SK-N-SH (cell line): ENCODE results near the gene WSCD1. TPM values are rescaled to one million over a fixed set of nuclear protein-coding genes. Genes with fewer than 3 reads are reported as not detected.

Experiments
- CTCF ChIA-PET: fragments of 300-600, 350-600 bp; formaldehyde crosslinking; extraction: SDS; loops from one replicate; lab custom pipeline; 2021; lab: Yijun Ruan, JAX
- POLR2A ChIA-PET: fragments of 350-600 bp; sonication (Branson Sonifier 250); formaldehyde crosslinking; extraction: SDS; loops from one replicate; lab custom pipeline; 2020; ENCODE audit warnings: antibody characterized with exemption, inconsistent platforms; lab: Yijun Ruan, JAX
- DNase-seq: peaks from one replicate; pipeline ENCODE4 v3.0.0; 2012
- H2AFZ ChIP-seq: fragments of 200-600 bp; sonication (generic); 2 replicates; pipeline ENCODE4 v1.8.1; 2016; ENCODE audit warnings: antibody characterized with exemption, mild to moderate bottlenecking, low read depth
- H3F3A ChIP-seq: fragments of 200-600 bp; sonication (generic); replicated peaks from 2 replicates; pipeline ENCODE3; 2016; ENCODE audit warnings: antibody characterized with exemption, mild to moderate bottlenecking; ENCODE audit not compliant: insufficient read depth
- H3K27ac ChIP-seq, 2 experiments: fragments of 200-500 bp in 1 of 2; fragments of 200-600 bp in 1 of 2; sonication (Bioruptor generic) in 1 of 2; sonication (generic), shearing (Covaris generic) in 1 of 2; 2 replicates each; pipeline versions ENCODE4 v1.5.1 to v1.6.1; 2014 to 2016; ENCODE audit warnings: low read depth in 2 of 2, inconsistent platforms in 1 of 2, low read length in 1 of 2, mild to moderate bottlenecking in 1 of 2, mixed read lengths in 1 of 2
- H3K27me3 ChIP-seq: fragments of 200-600 bp; sonication (generic), shearing (Covaris generic); 2 replicates; pipeline ENCODE4 v1.6.1; 2016; ENCODE audit warnings: mixed run types; ENCODE audit not compliant: insufficient read depth
- H3K36me3 ChIP-seq, 2 experiments: fragments of 200-500 bp in 1 of 2; fragments of 200-600 bp in 1 of 2; sonication (Bioruptor generic) in 1 of 2; sonication (generic) in 1 of 2; replicated peaks in 1 of 2; 2 replicates each; pipeline versions ENCODE3 to v1.5.1; 2014 to 2016; ENCODE audit warnings: low read length in 1 of 2, mild to moderate bottlenecking in 1 of 2; ENCODE audit not compliant: insufficient read depth in 2 of 2, control insufficient read depth in 1 of 2
- H3K4me1 ChIP-seq, 2 experiments: fragments of 200-500 bp in 1 of 2; fragments of 200-600 bp in 1 of 2; sonication (Bioruptor generic) in 1 of 2; sonication (generic), shearing (Covaris generic) in 1 of 2; 2 replicates each; pipeline versions ENCODE4 v1.5.1 to v1.6.1; 2014 to 2016; ENCODE audit warnings: low read depth in 1 of 2, low read length in 1 of 2, mixed run types in 1 of 2; ENCODE audit not compliant: insufficient read depth in 2 of 2, control insufficient read depth in 1 of 2
- H3K4me2 ChIP-seq: fragments of 200-600 bp; sonication (generic), shearing (Covaris generic); 2 replicates; pipeline ENCODE4 v1.6.1; 2017; ENCODE audit warnings: mixed run types
- H3K4me3 ChIP-seq, 2 experiments: fragments of 200-500 bp in 1 of 2; fragments of 200-600 bp in 1 of 2; sonication (Bioruptor generic) in 1 of 2; sonication (generic), shearing (Covaris generic) in 1 of 2; 2 replicates each; pipeline versions ENCODE4 v1.5.1 to v1.8.1; 2014 to 2016; ENCODE audit warnings: low read depth in 2 of 2, inconsistent platforms in 1 of 2, low read length in 1 of 2, mild to moderate bottlenecking in 1 of 2, mixed read lengths in 1 of 2, moderate library complexity in 1 of 2
- H3K79me2 ChIP-seq: fragments of 200-600 bp; sonication (generic); 2 replicates; pipeline ENCODE4 v1.8.1; 2017; ENCODE audit warnings: mild to moderate bottlenecking; ENCODE audit not compliant: insufficient read depth
- H3K9ac ChIP-seq: fragments of 200-600 bp; sonication (generic); 2 replicates; pipeline ENCODE4 v1.6.1; 2017; ENCODE audit warnings: mixed run types
- H3K9me2 ChIP-seq: fragments of 200-600 bp; sonication (generic); 2 replicates; pipeline ENCODE4 v1.6.1; 2017; ENCODE audit warnings: mixed run types
- H3K9me3 ChIP-seq: fragments of 200-600 bp; sonication (generic); 2 replicates; pipeline ENCODE4 v1.6.1; 2017; ENCODE audit warnings: mixed run types, mild to moderate bottlenecking, moderate library complexity
- H4K20me1 ChIP-seq: fragments of 200-600 bp; sonication (generic); 2 replicates; pipeline ENCODE4 v1.6.1; 2017; ENCODE audit warnings: mild to moderate bottlenecking, mixed run types; ENCODE audit not compliant: insufficient read depth
- CHD2 ChIP-seq: fragments of 150-350 bp; IDR thresholded peaks from 2 replicates; pipeline ENCODE4 v1.6.1; 2018; ENCODE audit warnings: low read length; ENCODE audit not compliant: partially characterized antibody
- EP300 ChIP-seq, 2 experiments: IDR thresholded peaks; 2 replicates each; pipeline versions ENCODE4 v1.4.0 to v1.6.1; 2012; ENCODE audit warnings: borderline replicate concordance in 1 of 2, low read depth in 1 of 2, low read length in 1 of 2
- EZH2phosphoT487 ChIP-seq: fragments of 200-600 bp; sonication (generic); IDR thresholded peaks from 2 replicates; pipeline ENCODE4 v1.6.1; 2017; ENCODE audit warnings: low read depth, mixed run types, mild to moderate bottlenecking, antibody characterized with exemption, moderate library complexity, borderline replicate concordance
- FOXM1 ChIP-seq: IDR thresholded peaks from 2 replicates; pipeline ENCODE4 v1.4.0; 2012; ENCODE audit warnings: low read depth, mild to moderate bottlenecking
- GABPA ChIP-seq: IDR thresholded peaks from 2 replicates; pipeline ENCODE4 v1.4.0; 2012; ENCODE audit warnings: low read depth, mild to moderate bottlenecking
- MXI1 ChIP-seq: IDR thresholded peaks from 2 replicates; pipeline ENCODE4 v1.6.1; 2012; ENCODE audit warnings: mild to moderate bottlenecking, low read depth, low read length, improper control_type of control experiment
- NFIC ChIP-seq: IDR thresholded peaks from 2 replicates; pipeline ENCODE4 v1.4.0; 2012; ENCODE audit warnings: borderline replicate concordance
- NRF1 ChIP-seq: IDR thresholded peaks from 2 replicates; pipeline ENCODE4 v1.6.1; 2012; ENCODE audit warnings: low read depth, mild to moderate bottlenecking, low read length
- POLR2AphosphoS5 ChIP-seq: IDR thresholded peaks from 2 replicates; pipeline ENCODE4 v1.6.1; 2012; ENCODE audit warnings: low read depth, low read length
- RCOR1 ChIP-seq: fragments of 150-350 bp; IDR thresholded peaks from 2 replicates; pipeline ENCODE4 v1.6.1; 2017; ENCODE audit warnings: antibody characterized with exemption, low read length
- RXRA ChIP-seq: IDR thresholded peaks from 2 replicates; pipeline ENCODE4 v1.4.0; 2012; ENCODE audit warnings: low read depth, mild to moderate bottlenecking, borderline replicate concordance
- SMC3 ChIP-seq: IDR thresholded peaks from 2 replicates; pipeline ENCODE4 v1.6.1; 2012; ENCODE audit warnings: low read depth, low read length, improper control_type of control experiment
- TCF12 ChIP-seq: IDR thresholded peaks from 2 replicates; pipeline ENCODE4 v1.4.0; 2012
- YY1 ChIP-seq: IDR thresholded peaks from 2 replicates; pipeline ENCODE4 v1.4.0; 2012; ENCODE audit warnings: low read depth, mild to moderate bottlenecking
- WGBS: methylation state at CpG from one replicate; pipeline ENCODE4 v1.1.6; 2017; ENCODE audit warnings: low lambda C conversion rate; 5-methylcytosine and 5-hydroxymethylcytosine counted together
- polyA plus RNA-seq, 3 experiments: library from polyadenylated mRNA; depleted of rRNA; stranded (reverse); fragments of >200 nt; gene quantifications; 2 replicates each; pipeline ENCODE4 v1.2.3, GENCODE V29; 2012
- TF ChIP-seq, protein P1 (sequence below): IDR thresholded peaks from 2 replicates; pipeline ENCODE4 v1.6.1; 2012; ENCODE audit warnings: mild to moderate bottlenecking, low read depth, low read length, moderate library complexity

The WSCD1 gene
- polyA plus RNA-seq, 1 of the 3 experiments (the other 2 are of a cell fraction): 0.03 TPM

DNA sequence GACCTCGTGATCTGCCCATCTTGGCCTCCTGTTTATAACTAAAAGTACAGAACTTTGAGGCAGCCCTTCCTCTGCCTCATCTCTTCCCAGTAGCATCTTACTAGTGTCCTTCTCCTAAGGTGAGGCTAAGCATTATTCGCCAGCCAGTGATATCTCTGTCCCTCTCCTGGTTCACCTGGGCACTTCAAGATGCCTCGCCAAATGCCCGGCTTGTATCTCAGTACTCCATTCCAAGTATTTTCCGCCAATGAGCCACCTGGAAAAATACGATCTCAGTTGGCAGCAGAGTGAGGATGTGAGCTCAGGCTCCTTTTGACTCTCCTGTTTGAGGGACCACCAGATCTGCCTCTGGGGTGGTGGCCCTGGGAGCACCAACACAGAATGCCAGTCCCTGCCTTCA, 25.9 kb upstream of the WSCD1 start:
- no peak for DNase-seq
- H3K79me2 ChIP-seq: no peaks in the 10 kb centered on the region
- no peaks in the 10 kb centered on the region for H3K9me3 ChIP-seq
- TF ChIP-seq CHD2 (no peak), RCOR1 (no peak), TCF12 (no peak), EZH2phosphoT487 (no peak), FOXM1 (no peak), NRF1 (no peak), RXRA (no peak), EP300 (IDR thresholded peaks at IDR 0.05; ENCODE audit: borderline replicate concordance in 1 of 2, low read depth in 1 of 2, low read length in 1 of 2) (no peak), YY1 (no peak), GABPA (no peak), NFIC (no peak), MXI1 (no peak), POLR2AphosphoS5 (no peak)
- TF ChIP-seq, protein P1, sequence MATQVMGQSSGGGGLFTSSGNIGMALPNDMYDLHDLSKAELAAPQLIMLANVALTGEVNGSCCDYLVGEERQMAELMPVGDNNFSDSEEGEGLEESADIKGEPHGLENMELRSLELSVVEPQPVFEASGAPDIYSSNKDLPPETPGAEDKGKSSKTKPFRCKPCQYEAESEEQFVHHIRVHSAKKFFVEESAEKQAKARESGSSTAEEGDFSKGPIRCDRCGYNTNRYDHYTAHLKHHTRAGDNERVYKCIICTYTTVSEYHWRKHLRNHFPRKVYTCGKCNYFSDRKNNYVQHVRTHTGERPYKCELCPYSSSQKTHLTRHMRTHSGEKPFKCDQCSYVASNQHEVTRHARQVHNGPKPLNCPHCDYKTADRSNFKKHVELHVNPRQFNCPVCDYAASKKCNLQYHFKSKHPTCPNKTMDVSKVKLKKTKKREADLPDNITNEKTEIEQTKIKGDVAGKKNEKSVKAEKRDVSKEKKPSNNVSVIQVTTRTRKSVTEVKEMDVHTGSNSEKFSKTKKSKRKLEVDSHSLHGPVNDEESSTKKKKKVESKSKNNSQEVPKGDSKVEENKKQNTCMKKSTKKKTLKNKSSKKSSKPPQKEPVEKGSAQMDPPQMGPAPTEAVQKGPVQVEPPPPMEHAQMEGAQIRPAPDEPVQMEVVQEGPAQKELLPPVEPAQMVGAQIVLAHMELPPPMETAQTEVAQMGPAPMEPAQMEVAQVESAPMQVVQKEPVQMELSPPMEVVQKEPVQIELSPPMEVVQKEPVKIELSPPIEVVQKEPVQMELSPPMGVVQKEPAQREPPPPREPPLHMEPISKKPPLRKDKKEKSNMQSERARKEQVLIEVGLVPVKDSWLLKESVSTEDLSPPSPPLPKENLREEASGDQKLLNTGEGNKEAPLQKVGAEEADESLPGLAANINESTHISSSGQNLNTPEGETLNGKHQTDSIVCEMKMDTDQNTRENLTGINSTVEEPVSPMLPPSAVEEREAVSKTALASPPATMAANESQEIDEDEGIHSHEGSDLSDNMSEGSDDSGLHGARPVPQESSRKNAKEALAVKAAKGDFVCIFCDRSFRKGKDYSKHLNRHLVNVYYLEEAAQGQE: no peak
- no peak overlapping the region for H3K9ac ChIP-seq
- no peaks in the 10 kb centered on the region for H3F3A ChIP-seq
- no peak overlapping the region for H3K27ac ChIP-seq
- no peaks in the 10 kb centered on the region for H4K20me1 ChIP-seq
- ChIA-PET POLR2A (no interaction called here), CTCF (interaction anchor here (1.5 kb wide), 1 partner anchor 25 kb away, joined by 3 read pairs; no protein-coding TSS in a partner anchor)
- no peaks in the 10 kb centered on the region for H3K9me2 ChIP-seq
- H3K4me1 ChIP-seq: no peaks in the 10 kb centered on the region
- WGBS: 17% methylated on average over 6 of the region's 6 CpGs
- H3K4me3 ChIP-seq: no peak overlapping the region
- peaks cover 5% of the 10 kb centered on the region; the same call in 1 of the 2 replicates for H3K27me3 ChIP-seq
- no peaks in the 10 kb centered on the region for H3K36me3 ChIP-seq
- H2AFZ ChIP-seq: no peak overlapping the region
- H3K4me2 ChIP-seq: no peak overlapping the region

DNA sequence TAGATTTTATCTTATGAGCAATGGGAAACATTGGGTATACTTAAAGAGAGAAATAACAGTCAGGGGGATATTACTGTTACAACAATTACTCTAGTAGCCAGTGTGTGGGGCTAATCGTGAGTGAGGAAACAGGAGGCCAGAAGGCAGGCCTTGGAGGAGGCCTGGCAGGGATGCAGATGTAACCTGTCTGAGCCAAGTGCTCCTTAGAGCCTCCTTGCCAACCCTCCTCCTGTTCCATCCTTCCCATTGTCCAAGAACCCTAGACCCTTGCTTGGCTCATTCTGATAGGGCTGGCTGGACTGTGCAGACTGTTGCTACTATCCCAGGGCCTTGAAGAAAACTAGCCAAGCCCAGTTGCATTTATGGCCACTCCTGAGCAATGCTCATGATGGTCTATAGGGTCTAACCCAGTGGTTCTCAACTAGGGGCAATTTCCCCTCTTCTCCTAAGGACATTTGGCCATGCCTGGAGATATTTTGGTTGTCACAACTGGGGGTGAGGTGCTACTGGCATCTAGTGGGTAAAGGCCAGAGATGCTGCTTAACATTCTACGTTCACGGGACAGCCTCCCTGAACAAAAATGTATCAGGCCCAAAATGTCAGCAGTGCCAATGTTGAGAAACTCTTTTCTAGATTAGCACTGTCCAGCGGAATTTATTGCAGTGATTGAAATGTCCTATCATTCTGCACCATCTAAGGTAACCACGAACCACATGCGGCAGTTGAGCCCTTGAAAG, 24.4 kb upstream of the WSCD1 start:
- Histone ChIP-seq H4K20me1 (no peaks in the 10 kb centered on the region), H3K27me3 (peaks cover 5% of the 10 kb centered on the region; the same call in 1 of the 2 replicates), H3K9me2 (no peaks in the 10 kb centered on the region), H3F3A (no peaks in the 10 kb centered on the region), H3K27ac (no peak overlapping the region), H3K79me2 (no peaks in the 10 kb centered on the region), H3K9ac (no peak overlapping the region), H3K4me1 (no peaks in the 10 kb centered on the region), H2AFZ (no peak overlapping the region), H3K9me3 (no peaks in the 10 kb centered on the region), H3K4me2 (no peak overlapping the region), H3K4me3 (no peak overlapping the region), H3K36me3 (no peaks in the 10 kb centered on the region)
- TF ChIP-seq SMC3 (no peak), POLR2AphosphoS5 (no peak), FOXM1 (no peak), YY1 (no peak), GABPA (no peak), RCOR1 (no peak)
- no peak for DNase-seq
- POLR2A ChIA-PET: no interaction called here
- WGBS: 16% methylated on average over 6 of the region's 6 CpGs
- CTCF ChIA-PET: interaction anchor here (2.0 kb wide), 1 partner anchor 23 kb away, joined by 5 read pairs; no protein-coding TSS in a partner anchor
